22Rv1 (cell line): ENCODE data around the gene ERN2.

Experiments
- ZFX ChIP-seq: fragments of 450-650 bp; IDR thresholded peaks from 2 replicates; pipeline ENCODE4 v1.6.1; 2017; ENCODE audit warnings: antibody characterized with exemption, borderline replicate concordance
- TF ChIP-seq, protein P1 (sequence below): fragments of 450-650 bp; IDR thresholded peaks from 2 replicates; pipeline ENCODE4 v1.5.1; 2017; ENCODE audit warnings: mild to moderate bottlenecking

DNA sequence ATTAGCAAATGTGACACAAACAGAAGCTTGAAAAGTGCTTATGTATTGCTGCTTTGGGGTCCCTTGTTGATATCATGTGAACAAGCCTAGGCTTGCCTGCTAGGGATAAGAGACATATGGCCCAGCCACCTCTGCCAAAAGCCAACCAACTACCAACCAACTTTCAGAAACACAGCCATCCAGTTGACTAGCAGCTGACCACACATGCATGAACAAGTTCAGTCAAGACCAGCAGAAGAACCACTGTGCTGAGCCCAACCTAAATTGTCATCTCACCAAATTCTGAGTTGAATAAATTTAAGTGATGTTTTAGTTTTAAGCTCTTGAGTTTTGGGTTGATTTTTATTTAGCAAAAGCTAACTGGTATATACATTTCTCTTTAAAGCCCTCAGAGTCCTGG lies 3.5 kb downstream of the ERN2 start:
- TF ChIP-seq, protein P1, sequence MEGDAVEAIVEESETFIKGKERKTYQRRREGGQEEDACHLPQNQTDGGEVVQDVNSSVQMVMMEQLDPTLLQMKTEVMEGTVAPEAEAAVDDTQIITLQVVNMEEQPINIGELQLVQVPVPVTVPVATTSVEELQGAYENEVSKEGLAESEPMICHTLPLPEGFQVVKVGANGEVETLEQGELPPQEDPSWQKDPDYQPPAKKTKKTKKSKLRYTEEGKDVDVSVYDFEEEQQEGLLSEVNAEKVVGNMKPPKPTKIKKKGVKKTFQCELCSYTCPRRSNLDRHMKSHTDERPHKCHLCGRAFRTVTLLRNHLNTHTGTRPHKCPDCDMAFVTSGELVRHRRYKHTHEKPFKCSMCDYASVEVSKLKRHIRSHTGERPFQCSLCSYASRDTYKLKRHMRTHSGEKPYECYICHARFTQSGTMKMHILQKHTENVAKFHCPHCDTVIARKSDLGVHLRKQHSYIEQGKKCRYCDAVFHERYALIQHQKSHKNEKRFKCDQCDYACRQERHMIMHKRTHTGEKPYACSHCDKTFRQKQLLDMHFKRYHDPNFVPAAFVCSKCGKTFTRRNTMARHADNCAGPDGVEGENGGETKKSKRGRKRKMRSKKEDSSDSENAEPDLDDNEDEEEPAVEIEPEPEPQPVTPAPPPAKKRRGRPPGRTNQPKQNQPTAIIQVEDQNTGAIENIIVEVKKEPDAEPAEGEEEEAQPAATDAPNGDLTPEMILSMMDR, result no peak
- TF ChIP-seq ZFX, result no peak
